ENCODE measurements around the gene PLEKHA1.

The PLEKHA1 gene

DNA sequence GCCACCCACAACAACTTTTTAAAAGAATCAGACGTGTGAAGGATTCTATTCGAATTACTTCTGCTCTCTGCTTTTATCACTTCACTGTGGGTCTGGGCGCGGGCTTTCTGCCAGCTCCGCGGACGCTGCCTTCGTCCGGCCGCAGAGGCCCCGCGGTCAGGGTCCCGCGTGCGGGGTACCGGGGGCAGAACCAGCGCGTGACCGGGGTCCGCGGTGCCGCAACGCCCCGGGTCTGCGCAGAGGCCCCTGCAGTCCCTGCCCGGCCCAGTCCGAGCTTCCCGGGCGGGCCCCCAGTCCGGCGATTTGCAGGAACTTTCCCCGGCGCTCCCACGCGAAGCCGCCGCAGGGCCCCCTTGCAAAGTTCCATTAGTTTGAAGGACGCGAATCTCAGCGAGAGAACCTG lies 86.4 kb downstream of the PLEKHA1 start:
- TF ChIP-seq POLR2A (IDR thresholded peaks at IDR 0.05; ENCODE audit: low read length) (no peak), GATA1 (IDR thresholded peaks at IDR 0.05; ENCODE audit: low read depth, low read length) (no peak)
- DNase-seq: no peak

DNA sequence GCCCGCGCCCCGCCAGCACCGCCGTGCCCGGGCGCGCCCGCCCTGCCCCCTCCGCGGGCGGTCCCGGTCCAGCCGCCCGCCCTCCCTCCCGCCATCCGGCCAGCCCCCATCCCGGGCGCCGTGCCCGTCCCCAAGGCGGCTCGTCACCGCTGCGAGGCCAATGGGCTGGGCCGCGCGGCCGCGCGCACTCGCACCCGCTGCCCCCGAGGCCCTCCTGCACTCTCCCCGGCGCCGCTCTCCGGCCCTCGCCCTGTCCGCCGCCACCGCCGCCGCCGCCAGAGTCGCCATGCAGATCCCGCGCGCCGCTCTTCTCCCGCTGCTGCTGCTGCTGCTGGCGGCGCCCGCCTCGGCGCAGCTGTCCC lies 86.8 kb downstream of the PLEKHA1 start, which contains the start of gene HTRA1:
Gene HTRA1, plus strand, starts transcription at position 187 of the 362 bp plus-strand sequence. Its CDS starts 100 bp downstream, at position 287.
- TF ChIP-seq POLR2A (IDR thresholded peaks at IDR 0.05; ENCODE audit: low read length) (no peak), GATA1 (IDR thresholded peaks at IDR 0.05; ENCODE audit: low read depth, low read length) (no peak)
- no peak for DNase-seq

DNA sequence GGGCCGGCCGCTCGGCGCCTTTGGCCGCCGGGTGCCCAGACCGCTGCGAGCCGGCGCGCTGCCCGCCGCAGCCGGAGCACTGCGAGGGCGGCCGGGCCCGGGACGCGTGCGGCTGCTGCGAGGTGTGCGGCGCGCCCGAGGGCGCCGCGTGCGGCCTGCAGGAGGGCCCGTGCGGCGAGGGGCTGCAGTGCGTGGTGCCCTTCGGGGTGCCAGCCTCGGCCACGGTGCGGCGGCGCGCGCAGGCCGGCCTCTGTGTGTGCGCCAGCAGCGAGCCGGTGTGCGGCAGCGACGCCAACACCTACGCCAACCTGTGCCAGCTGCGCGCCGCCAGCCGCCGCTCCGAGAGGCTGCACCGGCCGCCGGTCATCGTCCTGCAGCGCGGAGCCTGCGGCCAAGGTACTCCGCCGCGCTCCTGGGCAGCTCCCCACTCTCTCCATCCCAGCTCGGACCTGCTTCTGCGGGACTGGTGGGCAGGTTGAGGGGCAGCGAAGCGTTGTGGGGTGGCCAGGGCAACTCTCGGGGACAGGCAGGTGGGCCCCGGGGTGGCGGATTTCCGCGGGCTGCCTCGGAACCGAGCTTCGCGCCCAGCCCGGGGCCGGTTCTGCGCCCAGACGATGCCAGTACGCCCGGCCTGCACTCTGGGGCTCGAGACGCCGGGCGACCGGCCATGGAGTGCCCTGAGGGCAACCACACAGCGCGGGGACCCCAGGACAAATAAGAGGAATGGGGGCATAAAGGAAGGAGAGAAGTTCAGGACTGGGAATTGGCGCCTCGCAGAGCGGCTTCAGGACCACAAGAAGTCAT lies 87.4 kb downstream of the PLEKHA1 start:
- TF ChIP-seq POLR2A (IDR thresholded peaks at IDR 0.05; ENCODE audit: low read length): no peak
- no peak for TF ChIP-seq GATA1 (IDR thresholded peaks at IDR 0.05; ENCODE audit: low read depth, low read length)
- DNase-seq: no peak

DNA sequence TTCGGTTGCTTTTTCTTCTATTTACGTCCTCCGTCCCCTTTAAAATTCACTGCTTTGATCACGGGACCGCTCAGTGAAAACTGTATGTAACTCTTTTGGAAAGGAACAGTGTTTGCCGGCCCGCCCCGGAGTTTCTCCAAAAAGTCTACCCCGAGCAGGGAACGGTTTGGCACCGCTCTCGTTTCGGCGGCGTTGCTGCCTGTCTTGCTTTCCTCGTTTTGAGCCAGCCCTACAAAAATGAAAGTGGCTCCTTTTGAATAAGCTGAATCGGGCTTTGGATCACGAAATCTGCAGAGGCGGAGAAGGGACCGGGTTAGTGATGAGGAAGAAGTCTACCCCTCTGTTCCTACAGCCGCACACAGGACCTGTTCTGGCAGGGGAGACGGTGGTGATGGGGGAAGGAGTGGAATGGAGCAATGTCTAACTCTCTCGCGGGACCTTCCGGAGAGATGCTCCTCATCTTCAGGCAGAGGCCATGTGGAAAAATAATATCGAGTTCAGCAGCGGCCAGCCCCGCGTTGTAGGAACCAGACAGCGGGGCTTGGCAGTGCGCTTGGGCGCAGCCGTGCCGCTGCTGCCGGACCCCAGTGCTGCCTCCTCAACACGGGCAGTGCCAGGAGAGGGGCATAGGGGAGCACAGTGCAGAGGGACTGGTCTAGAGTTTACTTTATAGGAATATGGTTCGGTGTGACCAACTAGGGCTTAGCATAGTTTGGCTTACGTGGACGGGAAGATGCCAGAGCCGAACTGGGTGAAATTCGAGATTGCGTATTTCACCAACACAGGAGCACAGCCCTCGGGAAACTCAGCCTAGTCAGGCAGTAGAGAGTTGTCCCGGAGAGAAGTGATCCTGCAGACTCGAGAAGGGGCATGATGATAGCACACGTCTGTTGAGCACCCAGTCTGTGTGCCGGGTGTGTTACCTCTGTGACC lies 88.3 kb downstream of the PLEKHA1 start:
- TF ChIP-seq POLR2A (IDR thresholded peaks at IDR 0.05; ENCODE audit: low read length) (no peak), GATA1 (IDR thresholded peaks at IDR 0.05; ENCODE audit: low read depth, low read length) (no peak)
- DNase-seq: no peak

DNA sequence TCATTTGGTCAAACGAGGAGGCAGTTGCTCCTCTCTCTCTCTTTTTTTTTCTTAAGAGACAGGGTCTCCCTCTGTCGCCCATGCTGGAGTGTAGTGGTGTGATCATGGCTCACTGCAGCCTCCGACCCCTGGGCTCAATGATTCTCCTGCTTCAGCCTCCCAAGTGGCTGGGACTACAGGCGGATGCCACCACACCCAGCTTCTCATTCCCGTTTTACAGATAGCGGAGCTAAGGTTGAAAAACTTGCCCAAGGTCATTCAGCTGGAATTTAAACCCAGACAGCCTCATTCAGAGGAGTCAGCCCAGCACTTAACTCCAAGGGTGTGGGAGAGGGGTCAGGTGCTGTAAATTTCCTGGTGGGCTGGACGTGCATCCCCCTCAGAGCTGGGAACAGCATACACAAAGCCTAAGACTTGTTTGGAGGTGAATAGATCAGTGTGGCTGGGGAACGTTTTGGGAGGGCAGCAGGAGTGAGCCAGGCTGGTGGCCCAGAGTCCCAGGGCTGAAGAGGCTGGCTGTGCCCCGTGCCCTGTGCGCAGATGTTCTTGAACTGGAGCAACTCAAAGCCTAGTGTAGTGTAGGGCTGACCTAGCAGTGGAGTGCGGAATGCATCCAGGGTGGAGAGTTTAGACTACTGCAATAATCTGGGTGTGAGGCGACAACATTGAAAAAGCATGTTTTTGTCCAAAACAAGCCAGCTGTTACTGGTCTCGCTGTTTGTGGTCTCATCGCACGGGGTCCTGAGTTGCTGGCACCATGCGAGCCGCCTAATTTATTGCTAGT lies 89.2 kb downstream of the PLEKHA1 start:
- TF ChIP-seq POLR2A (IDR thresholded peaks at IDR 0.05; ENCODE audit: low read length) (no peak), GATA1 (IDR thresholded peaks at IDR 0.05; ENCODE audit: low read depth, low read length) (no peak)
- DNase-seq: no peak

DNA sequence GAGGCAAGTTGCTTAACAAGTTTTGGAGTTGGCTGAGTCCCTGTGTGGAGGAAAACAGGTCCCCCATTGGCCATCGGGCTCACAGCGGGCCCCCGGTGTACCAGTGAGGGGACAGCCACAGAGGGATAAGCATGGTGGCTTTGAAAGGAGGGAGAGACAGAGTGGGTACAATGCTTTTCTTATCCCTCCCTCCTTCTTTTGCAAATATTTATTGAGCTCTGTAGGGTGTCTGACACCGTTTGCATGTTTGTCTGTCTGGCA lies 89.7 kb downstream of the PLEKHA1 start:
- TF ChIP-seq POLR2A (IDR thresholded peaks at IDR 0.05; ENCODE audit: low read length) (no peak), GATA1 (IDR thresholded peaks at IDR 0.05; ENCODE audit: low read depth, low read length) (no peak)
- DNase-seq: no peak

DNA sequence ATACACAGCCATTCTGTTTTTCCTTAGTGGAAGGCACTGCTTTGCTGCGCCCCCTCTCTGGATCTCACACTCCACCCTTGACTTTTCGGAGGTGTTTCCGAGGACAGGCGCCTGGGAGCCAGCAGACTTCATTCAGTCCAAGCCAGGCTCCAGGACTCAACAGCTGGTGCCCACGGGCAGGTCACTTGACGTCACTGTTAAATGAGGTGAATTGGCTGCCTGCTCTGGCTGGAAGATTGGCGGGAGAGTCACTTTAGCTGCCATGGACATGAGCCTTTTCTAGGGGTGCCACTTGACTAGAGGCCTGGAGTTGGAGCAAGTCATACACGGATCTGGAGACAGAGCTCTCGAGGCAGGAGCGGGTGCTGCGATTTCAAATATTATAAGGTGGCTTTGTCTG lies 90.1 kb downstream of the PLEKHA1 start:
- DNase-seq: no peak
- TF ChIP-seq GATA1 (IDR thresholded peaks at IDR 0.05; ENCODE audit: low read depth, low read length): no peak
- TF ChIP-seq POLR2A (IDR thresholded peaks at IDR 0.05; ENCODE audit: low read length): no peak

DNA sequence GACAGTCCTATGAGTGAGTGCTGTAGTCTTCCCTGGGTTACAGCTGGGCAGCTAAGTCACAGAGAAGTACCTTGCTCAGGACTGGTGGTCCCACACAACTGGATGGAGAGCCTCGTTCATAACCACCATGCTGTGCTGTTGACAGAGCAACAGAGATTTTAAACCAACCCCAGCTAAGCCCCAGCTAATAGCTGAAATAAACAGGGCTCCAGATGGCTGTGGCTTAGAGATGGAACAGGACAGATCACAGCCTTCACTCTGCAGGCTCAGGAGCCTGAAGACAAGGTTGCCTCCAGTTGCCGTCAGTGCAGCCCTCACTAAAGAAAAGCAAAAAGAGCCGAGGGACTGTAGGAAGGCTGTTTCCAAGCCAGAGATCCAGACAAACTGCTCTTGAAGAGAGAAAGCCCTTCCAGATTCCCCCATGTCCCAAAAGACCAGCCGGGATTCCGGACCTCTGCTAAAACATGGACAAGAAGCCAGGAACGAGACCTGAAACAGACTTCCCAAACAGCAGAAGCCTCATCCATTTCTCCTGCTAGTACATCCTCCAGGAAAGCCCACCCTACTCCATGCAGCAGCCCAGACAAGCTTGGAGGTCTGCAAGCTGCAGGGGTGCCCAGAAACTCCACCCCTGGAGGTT lies 91.0 kb downstream of the PLEKHA1 start:
- TF ChIP-seq GATA1 (IDR thresholded peaks at IDR 0.05; ENCODE audit: low read depth, low read length) (no peak), POLR2A (IDR thresholded peaks at IDR 0.05; ENCODE audit: low read length) (no peak)
- no peak for DNase-seq

DNA sequence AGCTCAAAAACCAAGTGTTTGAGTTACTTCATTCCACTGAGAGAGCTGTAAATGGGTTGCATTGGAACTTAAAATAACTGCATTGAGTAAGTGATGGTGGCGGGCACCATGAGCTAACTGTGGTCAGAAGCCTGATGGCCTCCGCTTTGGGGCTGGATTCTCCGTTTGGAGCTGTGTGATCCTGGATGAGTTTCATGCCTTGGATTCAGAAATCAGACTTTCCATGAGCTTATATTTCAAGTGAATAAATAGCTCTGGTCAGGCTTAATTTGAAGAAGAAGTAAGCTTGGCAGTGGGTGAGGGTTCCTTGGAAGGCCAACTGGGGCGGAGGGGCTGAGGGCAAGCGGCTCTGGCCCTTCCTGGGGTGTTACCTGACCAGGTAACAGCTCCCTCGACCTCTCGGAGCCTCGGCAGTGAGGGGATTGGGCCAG lies 92.5 kb downstream of the PLEKHA1 start:
- TF ChIP-seq GATA1 (IDR thresholded peaks at IDR 0.05; ENCODE audit: low read depth, low read length): no peak
- no peak for TF ChIP-seq POLR2A (IDR thresholded peaks at IDR 0.05; ENCODE audit: low read length)
- DNase-seq: no peak

DNA sequence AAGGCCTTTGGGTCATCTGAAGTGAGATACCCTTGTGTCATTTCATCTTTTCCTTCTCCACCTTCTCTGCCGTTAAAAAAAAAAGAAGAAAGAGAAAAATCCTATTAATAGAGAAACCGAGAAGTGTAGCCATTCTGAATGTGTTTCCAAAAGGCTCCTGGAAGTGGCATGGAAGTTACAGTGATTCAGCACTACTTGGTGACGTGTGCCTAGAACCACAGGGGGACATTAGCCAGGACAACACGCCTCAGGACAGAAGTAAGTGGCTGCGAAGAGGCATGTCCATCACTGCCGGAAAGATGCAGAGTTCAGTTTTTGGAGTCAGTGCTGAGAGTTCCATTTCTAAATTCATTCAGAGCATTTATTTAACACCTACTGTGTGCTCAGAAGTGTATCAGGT lies 93.2 kb downstream of the PLEKHA1 start:
- TF ChIP-seq POLR2A (IDR thresholded peaks at IDR 0.05; ENCODE audit: low read length) (no peak), GATA1 (IDR thresholded peaks at IDR 0.05; ENCODE audit: low read depth, low read length) (no peak)

DNA sequence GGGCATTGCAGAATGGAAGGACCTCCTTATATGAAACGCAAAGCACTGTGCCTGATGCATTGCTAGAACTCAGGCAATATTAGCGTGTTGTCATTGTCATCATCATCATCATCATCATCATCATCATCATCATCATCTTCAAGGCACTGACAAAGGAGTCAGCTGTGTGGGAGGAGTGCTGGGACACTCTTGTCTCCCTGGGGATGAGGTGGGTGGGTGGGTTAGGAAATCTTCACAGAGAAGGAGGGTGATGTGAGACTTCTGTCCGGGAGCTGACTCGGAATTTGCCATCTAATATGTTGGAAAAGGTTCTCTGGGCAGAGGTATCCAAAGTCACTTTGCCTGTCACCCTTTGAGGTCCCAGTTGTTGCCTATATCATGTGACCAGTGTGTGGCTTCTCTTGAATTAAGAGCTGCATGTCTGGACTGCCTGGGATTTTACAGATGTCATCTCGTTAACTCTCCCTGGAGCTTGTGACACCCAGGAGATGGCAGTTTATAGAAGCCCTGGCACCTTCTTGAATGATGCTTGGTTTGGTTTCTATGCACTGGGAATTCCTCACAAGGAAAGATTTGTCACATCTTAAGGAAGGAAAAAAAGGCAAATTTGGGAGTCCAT lies 93.9 kb downstream of the PLEKHA1 start:
- TF ChIP-seq GATA1 (IDR thresholded peaks at IDR 0.05; ENCODE audit: low read depth, low read length) (no peak), POLR2A (IDR thresholded peaks at IDR 0.05; ENCODE audit: low read length) (no peak)
- DNase-seq: no peak

More for the DNA sequence above, 93.2 kb downstream of the PLEKHA1 start:
- no peak for DNase-seq

DNA sequence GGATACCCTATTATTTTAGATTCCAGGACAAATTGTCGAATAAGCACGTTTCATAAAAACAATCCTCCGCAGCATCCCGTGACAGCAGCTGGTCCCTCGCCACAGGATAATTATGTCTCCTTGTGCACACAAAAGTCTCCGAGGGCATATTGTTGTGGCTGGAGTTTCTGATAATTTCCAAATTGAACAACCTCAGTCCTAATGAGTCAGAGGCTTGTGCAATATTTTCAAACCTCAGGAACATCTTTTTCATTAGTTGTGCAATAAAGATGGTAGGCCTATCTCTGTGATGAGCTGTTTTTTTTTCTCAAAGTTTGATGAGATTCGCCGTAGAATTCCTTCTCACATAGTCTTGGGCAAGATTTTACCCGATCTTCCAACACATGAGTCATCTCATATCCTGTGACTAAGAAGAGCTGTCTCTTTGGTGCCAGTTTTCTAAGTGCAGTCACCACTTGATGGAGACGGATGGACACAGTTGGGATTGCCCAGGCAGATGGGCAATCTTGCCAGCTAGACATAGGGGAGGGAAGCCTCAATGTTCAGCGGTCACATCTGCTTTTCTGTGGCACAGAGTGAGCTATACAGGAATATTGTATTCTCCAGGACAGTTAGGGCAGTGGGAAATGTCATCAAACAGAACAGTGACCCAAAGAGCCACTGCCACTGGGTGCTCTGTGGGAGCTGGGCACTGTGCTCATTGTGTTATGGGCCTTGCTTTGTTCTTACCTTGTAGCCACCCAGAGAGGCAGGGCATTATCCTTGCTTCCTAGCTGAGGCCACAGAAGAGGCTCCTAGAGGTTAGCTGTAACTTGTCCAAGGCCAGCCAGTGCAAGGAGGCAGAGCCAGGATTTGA lies 94.6 kb downstream of the PLEKHA1 start:
- TF ChIP-seq GATA1 (IDR thresholded peaks at IDR 0.05; ENCODE audit: low read depth, low read length): no peak
- no peak for TF ChIP-seq POLR2A (IDR thresholded peaks at IDR 0.05; ENCODE audit: low read length)

More for the DNA sequence above, 94.6 kb downstream of the PLEKHA1 start:
- DNase-seq: no peak

All from erythroblast (primary cell).